GM18868 (cell line): ENCODE results near the gene ZNF296.
"Not testable (repeated sequence)": the region's sequence is repeated elsewhere in the genome, so short reads cannot be mapped to it uniquely, and the experiment has no call there.

Experiments used
- ATAC-seq: cut with Tn5 transposase; IDR thresholded peaks from one replicate; pipeline ENCODE4 v1.9.1; 2021; ENCODE audit warnings: mild to moderate bottlenecking, moderate library complexity; ENCODE audit not compliant: unreplicated experiment

The ZNF296 gene

GRCh38 chr19:45076029-45076850 lies at the start of gene ZNF296:
Gene ZNF296 (minus strand): TSS chr19:45076478. CDS start chr19:45076373, 105 bp downstream.
- ATAC-seq = peak; percentile 48

DNA sequence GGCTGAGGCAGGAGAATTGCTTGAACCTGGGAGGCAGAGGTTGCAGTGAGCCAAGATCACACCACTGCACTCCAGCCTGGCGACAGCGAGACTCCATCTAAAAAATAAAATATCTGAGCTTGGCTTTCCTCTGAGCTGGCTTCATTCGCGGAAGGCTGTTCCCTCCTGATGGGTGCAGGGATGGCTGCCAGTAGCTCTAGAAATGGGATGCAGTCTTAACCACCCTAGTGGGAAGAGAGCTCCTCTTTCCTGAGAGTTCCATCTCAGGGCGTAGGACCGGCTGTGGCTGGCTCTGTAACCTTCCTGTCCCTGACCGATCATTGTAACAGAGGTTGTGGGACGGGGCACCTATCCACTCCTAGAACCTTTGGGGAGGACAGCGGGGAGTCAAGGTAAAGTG lies 49.1 kb upstream of the ZNF296 start:
- no peak for ATAC-seq

- no peak for ATAC-seq
These were observed 47.7 kb upstream of the ZNF296 start for GRCh38 chr19:45124021-45124420.

- ATAC-seq = no peak
These were observed 47.2 kb upstream of the ZNF296 start for GRCh38 chr19:45123440-45123850.

DNA sequence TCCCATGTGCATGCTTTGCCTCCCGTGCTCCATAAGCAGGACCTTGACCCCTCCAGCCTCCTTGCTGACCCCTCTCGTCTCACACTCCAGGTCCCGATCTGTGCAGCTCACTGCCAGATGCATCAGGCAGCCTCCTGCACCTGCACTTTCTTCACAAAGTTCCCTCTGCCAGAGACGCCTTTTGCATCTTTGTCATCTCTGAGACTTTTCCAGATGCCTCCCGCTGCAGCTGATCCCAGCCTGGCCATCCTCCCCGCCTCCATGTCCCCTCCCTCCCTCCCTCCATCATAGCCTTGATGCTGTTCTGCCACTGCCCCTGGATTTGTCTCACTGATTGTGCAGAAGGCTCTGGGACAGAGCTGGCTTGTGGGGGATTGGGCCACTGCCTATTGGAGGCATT lies 46.6 kb upstream of the ZNF296 start:
- ATAC-seq = no peak

GRCh38 chr19:45121827-45122345 lies 45.6 kb upstream of the ZNF296 start:
- ATAC-seq = no peak

- ATAC-seq = no peak
These were observed 43.3 kb upstream of the ZNF296 start for GRCh38 chr19:45119582-45119981.

GRCh38 chr19:45118591-45119355 lies 42.5 kb upstream of the ZNF296 start:
- ATAC-seq = not testable (repeated sequence)

GRCh38 chr19:45118106-45118505 lies 41.8 kb upstream of the ZNF296 start:
- ATAC-seq = no peak

DNA sequence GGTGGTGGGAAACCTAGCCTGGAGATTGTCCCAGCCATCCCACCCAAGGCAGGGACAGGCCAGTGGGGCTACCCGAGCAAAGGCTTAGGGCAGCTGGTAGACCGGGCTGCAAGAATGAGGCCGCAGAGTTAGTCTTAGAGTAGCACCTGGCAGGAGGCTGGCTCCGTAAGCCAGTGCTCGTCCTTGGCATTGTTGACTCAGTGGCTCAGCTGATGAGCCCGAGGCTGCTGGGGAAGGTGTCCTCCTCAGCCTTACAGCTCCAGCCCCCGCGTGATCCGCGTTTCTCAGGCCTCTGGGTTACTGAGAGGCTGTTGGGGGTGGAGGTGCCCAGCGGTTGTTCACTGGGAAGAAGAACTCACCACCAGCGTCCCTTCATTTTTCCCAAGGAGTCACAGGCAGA lies 41.4 kb upstream of the ZNF296 start:
- no peak for ATAC-seq

DNA sequence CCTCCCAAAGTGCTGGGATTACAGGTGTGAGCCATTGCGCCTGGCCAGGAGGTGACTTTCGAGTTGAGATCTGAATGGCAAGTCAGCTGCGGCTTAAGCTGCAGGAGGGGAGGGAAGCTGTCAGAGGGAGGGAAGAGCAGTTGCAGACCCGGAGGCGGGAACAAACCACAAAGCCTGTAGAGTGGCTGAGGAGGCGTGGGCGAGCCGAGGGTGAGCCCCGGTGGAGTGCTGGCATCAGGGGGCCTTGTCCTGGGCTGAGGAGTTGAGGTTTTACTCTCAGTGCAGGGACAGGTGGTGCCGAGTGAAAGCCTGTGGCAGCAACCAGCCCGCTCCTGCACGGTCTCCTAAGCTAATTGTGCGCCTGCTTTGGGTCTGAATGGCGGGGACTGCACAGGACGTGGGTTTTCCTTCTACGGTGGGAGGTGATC lies 40.9 kb upstream of the ZNF296 start:
- ATAC-seq = no peak

- ATAC-seq = no peak
These were observed 39.7 kb upstream of the ZNF296 start for GRCh38 chr19:45115809-45116615.

GRCh38 chr19:45114116-45114515 lies 37.8 kb upstream of the ZNF296 start:
- ATAC-seq = no peak

DNA sequence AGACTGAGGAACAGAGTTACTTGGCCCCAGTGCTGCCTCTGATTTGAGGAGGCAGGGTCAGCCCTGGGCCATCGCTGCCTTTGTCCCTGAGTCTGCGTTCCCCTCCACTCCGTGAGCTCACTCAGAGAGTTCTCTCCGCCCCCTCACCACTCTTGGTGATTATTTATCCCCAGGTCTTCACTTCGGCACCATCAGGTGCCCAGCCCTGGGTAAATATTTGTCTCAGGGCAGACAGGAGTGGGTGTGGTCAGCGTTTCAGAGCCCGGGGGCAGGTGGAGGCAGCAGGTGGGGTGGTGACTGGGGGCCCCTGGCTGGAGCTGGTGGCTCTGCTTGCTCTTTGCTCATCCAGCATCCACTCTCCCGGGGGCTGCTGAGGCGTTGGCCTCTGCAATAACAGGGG lies 37.4 kb upstream of the ZNF296 start:
- no peak for ATAC-seq

DNA sequence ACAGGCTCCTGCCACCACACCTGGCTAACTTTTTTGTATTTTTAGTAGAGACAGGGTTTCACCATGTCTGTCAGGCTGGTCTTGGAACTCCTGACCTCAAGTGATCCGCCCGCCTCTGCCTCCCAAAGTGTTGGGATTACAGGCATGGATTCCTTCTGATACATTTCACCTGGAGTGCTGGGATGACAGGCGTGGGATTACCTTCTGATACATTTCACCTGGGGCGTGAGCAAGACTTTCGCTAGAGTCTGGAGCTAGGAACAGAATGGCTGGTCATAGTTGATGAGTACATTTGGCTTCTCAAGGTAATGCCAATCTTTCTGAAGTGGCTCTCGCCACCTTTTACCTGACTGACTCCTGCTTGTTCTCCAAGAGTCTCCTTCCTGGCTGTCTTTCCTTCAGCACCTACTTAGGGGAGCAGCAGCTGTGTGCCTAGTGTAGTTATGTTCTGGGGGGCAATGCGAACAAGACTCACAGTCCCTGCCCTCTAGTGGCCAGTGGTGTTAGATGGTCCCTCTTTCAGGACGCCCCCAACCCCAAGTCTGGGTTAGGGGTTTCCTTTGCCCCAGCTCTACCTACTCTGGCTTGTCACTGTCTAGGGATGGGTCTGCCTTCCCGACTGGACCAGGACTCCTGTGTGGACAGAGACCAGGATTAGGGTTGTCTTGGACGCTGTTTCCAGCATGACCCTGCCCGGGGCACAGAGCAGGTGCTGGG lies 36.0 kb upstream of the ZNF296 start:
- ATAC-seq = no peak

DNA sequence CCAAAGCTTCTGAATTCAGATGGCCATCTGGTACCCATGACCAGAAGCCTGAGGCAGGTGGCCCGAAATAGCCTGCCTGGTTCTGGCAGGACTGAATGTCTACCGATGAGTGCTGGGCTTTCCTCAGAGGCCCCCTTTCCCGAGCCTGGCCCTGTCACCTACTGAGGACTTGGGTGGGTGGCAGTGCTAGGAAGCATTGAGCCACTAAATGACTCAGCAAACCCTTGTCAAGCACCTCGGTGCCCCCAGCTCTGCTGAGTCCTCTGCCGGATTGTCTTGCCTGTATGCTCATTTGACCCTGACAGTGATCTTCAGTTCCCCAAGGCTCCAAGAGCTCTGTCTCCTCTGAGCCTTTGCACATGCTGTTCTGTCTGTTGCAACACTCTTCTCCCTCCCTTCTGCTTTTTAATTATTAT lies 34.6 kb upstream of the ZNF296 start:
- no peak for ATAC-seq

DNA sequence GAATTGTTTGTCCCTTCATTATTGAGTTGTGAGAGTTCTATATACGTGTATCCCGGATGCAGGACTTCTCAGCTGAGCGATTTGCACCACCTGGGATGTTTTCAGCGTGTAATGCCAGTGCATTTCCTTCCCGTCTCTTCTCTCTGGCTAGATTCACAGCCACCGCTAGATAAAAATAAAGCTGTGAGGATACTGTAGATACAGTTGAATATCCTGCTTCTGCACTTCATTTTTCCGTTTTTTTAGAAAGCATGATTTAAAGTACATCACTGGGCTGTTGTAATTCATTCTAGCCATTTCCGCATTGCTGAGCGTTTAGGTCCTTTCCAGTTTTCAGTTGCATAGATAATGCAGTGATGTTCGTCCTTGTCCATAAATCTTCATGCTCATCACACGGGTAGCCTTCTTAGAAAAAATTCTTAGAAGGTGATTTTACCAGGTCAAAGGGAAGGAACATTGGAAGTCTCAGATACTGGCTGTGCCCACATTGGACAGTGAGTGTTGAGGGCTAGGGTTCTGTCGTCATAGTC lies 31.4 kb upstream of the ZNF296 start:
- ATAC-seq = no peak

- not testable (repeated sequence) for ATAC-seq
These were observed 30.1 kb upstream of the ZNF296 start for GRCh38 chr19:45106363-45106762.

- ATAC-seq = no peak
These were observed 28.5 kb upstream of the ZNF296 start for GRCh38 chr19:45104658-45105349.
